KBM-7 (cell line): ENCODE data around the gene COMP.

Experiments used
- DNase-seq: peaks from one replicate; pipeline ENCODE4 v3.0.0-alpha.2; 2015
- in situ Hi-C: fragments of 300-500 bp; cut with MboI; formaldehyde crosslinking; loops from 2 replicates; pipeline ENCODE4 v1.14.3; 2020; ENCODE audit warnings: low sequenced_read_pairs, low pct_unique_long_range_greater_than_20kb, mixed read lengths

Gene COMP

DNA sequence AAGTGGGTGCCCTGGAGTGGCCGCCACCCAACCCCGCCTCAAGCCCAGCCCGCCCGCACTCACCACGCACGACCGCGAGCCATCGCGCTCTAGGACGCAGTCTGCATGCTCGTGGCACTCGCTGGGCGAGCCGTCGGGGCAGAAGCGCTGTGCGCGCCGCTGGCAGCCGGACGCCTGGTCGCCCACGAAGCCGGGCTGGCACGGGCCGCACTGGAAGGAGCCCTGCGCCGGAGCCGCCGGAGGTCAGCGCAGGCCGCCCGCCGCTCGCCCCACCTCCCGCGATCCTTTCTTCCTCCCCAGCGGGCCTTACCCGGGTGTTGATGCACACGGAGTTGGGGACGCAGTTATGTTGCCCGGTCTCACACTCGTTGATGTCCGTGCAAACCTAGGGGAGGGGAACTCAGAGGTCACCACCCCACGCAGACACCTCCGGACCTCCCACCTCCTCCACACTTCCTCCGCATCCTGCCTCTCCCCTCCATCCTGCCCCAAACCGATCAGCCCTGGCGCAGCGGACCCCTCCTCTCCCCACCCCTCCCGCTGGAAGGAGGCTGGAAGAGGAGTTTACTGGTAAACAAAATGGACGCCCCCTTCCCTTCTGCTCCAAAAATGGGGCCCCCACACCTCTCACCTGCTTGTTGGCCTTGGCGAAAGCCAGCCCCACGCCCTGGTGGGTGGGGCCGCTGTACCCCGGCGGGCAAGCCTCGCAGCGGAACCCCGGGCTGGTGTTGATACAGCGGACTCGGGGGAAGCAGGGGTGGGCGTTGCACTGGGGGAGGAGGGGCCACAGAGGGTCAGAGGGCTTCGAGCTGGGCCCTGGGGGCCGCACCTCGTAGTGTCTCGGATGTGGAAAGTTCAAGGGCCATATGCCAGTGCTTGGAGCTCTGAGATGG lies 2.3 kb downstream of the COMP start:
- DNase-seq, result no peak
- in situ Hi-C loops, result no loop called here

DNA sequence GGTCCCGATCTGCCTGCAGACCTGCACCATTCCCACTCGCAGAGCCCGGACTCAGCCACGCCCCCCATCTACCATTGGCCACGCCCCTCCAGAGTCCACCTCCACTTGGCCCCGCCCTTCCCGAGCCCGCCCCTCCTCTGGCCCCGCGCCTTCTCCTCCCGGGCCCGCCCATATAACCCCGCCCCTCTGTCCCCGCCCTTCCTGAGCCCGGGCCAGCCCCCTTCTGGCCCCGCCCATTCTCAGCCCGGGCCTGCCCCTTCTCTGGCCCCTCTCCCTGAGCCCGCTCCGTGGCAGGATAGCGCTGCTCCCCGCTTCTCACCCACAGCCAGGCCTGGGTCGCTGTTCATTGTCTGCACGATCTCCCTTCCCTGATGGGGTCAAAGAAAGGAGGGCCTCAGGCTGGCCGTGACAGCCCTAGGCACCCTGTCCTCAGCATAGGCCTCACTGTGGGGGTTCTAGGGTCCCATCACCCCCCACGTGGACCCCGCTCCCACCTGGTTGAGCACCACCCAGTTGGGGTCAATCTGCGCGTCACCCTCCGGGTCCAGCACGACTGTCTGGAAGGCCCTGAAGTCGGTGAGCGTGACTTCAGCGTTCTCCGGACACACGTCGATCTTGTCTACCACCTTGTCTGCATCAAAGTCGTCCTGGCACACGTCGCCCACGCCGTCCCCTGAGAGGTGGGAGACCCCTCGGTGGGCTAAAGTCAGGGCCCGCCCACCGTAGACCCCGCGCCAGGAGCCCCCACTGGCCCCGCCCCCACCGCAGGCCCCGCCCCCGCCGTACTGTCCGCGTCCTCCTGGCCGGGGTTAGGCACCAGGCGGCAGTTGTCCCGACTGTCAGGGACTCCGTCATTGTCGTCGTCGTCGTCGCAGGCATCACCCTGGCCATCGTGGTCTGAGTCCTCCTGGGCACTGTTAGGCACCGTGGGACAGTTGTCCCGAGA lies 5.7 kb downstream of the COMP start:
- peak; percentile 60 for DNase-seq
- in situ Hi-C loops, result no loop called here

DNA sequence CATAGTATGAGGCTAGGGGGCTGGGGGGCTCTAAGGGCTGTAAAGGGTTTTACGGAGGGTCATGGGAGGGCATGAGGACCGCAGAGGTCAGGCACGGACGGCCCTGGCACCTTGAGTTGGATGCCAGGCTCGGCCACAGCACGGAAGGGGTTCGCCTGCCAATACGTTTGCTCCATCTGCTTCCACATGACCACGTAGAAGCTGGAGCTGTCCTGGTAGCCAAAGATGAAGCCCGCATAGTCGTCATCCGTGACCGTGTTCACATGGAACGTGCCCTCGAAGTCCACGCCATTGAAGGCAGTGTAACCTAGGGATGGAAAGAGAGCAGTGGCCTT lies 6.4 kb downstream of the COMP start:
- in situ Hi-C loops, result no loop called here
- DNase-seq, result no peak

DNA sequence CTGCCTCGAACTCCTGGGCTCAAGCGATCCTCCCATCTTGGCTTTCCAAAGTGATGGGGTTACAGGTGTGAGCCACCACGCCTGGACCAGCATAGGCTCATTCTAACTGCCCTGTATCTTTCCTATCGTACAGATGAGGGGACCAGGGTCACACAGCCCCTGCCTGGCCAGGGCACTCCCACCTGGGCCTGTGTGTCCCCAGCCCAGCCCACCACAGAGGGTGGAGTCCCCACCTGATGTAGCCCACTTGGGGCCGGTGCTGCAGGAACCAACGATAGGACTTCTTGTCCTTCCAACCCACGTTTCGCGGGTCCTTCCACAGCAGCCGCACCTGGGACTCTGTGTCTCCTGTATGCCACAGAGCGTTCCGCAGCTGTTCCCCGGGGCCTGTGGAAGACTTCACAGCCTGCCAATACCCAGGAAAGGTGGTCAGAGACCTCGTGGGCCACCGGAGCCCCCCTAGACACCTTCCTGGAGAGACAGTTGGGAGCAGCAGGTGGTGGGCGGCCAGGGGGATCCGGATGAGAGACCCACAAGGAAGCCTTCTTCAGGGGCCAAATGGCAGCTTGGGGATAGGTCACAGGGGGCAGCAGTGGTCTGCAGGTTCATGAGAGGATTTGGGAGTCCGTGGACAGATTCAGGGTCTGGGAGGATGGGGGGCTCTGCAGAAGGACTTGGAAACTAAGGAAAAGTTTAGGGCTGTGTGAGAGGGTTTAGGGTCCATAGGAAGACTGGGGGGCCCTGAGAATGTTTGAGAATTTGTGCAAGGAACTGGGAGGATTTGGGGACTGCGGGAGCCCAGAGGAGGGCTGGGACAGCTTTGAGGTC lies 6.9 kb downstream of the COMP start:
- DNase-seq, result no peak
- in situ Hi-C loops, result no loop called here

DNA sequence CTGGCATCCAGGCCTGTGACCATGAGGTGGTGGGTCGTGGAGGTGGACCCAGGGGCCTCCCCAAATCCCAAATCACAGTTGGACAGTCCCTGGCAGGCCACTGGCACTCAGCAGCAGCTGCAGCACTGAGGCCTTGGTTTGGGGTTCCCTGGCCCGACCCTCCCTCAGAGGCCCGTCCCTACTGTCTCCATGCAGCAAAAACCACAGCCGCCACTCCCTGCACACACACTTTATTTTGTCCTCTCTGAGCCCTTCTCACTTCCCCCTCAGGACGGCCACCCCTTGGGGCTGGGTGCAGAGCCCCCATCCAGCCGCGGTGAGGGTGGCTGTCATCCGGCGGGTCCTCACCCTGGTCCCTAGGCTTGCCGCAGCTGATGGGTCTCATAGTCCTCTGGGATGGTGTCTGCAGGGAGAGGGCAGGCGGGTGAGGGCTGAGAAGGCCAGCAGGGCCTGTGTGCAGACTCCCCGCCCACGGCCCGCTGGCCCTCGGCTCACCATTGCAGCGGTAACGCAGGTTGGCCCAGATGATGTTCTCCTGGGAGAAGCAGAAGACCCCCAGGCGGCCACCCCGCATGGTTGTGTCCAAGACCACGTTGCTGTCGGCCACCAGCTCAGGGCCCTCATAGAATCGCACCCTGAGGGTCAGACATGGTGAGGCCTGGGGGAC lies 8.4 kb downstream of the COMP start:
- in situ Hi-C loops, result no loop called here
- no peak for DNase-seq

DNA sequence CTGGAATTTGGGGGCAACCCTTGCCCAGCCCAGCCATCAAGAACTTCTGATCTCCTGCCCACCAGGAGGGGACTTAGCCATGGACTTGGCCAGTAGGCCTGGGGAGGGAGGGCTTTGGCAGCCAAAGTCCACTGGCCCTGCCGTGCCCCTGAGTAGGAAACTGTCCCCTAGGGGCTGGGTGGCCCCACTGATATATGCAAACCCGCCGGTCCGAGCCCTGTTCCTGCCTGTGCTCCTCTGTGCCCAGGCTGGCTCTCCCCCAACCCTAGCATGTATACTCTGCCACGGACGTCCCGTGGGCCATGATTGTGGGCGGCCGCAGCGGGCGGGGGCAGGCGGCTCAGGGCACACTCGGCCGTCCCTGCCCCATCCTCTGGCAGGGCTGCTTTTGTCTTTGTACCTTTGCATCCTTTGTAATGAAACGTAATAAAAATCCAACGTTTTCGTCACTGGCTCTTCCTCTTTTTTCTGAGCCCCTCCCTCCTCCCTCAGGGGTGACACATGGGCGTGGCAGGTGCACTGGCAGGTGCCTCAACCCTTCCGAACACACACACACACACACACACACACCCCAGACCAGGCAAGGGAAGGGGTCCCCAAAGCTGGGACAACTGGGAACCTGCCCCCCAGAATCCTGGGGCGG lies 9.1 kb downstream of the COMP start:
- DNase-seq, result peak; percentile 47
- in situ Hi-C loops, result no loop called here

DNA sequence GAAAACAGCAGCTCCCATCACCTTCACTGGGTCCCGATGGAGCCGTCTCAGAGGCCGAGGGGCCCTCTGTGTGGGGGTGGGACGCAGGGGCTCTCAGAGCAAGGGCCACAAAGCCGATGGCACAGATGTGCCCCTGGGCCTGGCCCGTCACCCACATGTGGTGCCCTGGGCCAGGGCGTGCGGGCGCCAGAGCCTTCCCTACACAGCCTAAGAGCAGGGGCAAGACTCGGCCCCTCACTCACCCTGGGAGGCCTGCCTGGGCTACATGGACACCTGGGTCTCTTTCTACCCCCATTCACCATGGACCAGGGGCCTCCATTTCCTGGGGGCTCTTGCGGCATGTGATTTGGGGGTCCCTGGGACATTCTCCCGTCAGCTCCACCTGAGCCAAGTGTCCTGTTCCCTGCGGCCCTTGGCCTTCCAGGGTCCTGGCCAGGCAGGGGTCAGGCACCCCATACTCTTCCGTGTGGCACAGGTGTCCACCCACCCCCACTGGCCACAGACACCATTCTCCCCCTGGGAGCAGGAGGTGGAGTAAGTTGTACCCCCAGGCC lies 10.0 kb downstream of the COMP start:
- in situ Hi-C loops, result no loop called here
- DNase-seq, result no peak

DNA sequence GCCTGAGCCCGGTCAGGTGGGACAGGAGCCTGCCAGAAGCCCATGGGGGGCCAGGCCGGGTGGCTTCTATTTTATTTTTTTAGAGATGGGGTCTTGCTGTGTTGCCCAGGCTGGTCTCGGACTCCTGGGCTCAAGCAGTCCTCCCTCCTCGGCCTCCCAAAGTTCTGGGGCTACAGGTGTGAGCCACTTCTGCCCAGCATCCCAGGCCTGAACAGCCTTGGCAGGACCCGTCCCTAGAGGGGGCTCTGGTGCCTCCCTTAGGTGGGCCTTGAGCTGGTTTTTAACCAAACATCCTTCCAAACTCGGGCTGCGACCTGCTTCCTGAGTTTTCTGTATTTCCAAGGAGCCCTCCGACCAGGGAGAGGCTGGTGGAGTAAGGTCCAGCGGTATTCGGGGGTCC lies 10.5 kb downstream of the COMP start:
- no peak for DNase-seq
- in situ Hi-C loops, result no loop called here

DNA sequence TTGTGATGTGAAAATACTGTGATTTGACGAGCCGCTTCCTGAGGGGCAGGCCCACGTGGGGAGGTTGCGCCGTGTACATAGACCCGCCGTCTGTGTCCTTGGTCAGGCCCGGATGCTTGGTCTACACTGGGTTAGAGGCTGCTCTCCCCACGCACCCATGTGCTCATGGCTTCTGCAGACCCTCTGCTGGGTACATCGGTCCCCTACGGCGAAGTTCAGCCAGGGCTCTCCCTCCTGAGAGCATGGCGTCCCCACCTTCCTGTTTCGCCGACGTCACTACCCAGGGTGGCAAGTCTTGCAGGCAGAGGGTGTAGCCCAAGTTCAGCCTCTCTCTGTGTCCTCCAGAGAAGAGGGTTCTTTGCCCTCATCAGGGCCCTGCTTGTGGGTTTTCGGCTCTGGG lies 11.0 kb downstream of the COMP start:
- DNase-seq, result no peak
- in situ Hi-C loops, result no loop called here

DNA sequence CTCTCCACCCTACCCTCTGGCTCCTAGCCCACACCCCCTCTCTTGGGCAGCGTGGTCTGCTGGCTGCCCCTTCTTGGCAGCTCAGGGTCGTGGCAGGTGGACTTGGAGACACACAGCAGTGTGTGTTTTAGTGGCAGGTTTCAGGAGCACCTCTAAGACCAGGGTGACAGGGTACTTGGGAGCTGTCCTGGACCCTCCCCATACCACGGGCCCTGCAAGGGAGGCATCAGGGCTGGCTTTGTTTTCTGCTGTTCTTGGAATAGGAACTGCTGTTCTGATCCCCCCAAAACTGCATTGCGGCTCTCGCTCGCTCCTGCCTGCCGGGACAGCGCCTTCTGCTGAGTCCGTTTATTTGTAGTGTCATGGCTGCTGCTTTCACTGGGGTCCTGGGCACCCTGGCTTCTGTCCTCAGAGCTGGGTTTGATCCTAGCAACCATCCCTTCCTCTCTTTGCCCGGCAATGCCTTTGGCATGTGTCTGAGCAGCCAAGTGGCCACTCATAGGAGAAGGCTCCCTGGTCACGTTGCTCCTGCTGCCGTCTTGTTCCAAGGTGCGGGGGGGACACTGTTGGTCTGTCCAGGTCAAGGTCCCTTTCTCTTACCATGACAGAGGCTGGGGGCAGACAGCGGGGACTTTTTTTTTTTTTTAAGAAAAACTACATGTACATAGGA lies 12.1 kb downstream of the COMP start:
- in situ Hi-C loops, result no loop called here
- no peak for DNase-seq

DNA sequence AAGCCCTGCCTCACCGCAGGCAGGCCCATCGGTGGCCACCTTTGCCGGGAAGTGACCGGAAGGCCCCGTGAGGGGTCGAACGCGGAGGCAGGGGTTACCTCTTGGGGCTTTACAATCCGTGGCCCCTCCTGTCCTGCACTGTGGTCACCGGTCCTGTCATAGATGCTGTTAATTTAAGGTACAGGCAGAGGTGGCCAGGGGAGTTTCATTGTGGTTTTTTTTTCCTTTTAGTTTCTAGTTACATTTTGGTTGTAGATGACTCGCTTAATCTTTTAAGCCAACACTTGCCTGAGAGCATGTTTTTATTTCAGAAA lies 13.1 kb downstream of the COMP start:
- no peak for DNase-seq
- in situ Hi-C loops, result no loop called here

DNA sequence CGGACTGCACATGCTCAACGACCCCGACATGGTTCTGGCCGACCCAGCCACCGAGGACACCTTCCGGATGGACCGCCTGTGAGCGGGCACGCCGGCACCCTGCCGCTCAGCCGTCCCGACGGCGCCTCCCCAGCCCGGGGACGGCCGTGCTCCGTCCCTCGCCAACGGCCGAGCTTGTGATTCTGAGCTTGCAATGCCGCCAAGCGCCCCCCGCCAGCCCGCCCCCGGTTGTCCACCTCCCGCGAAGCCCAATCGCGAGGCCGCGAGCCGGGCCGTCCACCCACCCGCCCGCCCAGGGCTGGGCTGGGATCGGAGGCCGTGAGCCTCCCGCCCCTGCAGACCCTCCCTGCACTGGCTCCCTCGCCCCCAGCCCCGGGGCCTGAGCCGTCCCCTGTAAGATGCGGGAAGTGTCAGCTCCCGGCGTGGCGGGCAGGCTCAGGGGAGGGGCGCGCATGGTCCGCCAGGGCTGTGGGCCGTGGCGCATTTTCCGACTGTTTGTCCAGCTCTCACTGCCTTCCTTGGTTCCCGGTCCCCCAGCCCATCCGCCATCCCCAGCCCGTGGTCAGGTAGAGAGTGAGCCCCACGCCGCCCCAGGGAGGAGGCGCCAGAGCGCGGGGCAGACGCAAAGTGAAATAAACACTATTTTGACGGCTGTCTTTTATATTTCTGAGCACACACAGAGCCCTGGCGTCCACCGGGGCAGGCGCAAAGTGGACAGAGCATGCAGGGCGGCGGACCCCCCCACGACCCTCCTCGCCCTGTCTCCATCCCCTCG lies 13.6 kb downstream of the COMP start:
- DNase-seq, result no peak
- in situ Hi-C loops, result no loop called here

DNA sequence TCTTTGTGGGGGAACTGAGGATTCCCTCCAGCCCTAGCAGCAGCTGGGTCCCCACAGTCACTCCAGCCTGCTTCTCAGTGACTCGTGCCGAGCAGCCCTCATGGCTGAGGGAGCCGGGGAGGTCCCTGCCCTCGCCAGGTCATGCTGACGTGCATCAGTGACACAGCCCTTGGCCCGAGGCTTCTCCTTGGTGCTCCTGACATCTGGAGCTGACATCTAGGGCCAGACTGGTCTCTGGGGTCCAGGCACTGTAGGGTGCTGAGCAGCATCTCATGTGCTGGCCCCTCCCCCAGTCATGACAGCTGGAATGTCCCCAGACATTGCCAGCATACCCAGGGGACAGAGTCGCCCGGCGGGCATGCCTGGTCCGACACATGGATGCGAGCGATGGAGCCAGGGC lies 14.4 kb downstream of the COMP start:
- in situ Hi-C loops, result no loop called here
- no peak for DNase-seq

DNA sequence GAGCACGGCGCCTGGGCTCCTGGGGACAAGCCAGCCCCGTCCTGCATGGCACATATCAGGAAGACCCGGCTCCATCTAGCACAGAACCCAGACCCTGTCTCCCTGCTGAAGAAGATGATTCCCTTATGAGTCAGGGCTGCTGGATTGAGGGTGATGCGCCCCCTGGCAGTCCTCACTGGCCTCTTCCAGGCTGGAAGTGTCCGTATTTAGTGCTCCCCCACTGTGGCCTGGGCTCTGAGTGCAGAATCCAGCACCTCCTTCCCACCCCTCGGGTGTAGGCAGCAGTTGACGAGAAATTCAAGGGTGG lies 14.9 kb downstream of the COMP start:
- in situ Hi-C loops, result no loop called here
- no peak for DNase-seq

DNA sequence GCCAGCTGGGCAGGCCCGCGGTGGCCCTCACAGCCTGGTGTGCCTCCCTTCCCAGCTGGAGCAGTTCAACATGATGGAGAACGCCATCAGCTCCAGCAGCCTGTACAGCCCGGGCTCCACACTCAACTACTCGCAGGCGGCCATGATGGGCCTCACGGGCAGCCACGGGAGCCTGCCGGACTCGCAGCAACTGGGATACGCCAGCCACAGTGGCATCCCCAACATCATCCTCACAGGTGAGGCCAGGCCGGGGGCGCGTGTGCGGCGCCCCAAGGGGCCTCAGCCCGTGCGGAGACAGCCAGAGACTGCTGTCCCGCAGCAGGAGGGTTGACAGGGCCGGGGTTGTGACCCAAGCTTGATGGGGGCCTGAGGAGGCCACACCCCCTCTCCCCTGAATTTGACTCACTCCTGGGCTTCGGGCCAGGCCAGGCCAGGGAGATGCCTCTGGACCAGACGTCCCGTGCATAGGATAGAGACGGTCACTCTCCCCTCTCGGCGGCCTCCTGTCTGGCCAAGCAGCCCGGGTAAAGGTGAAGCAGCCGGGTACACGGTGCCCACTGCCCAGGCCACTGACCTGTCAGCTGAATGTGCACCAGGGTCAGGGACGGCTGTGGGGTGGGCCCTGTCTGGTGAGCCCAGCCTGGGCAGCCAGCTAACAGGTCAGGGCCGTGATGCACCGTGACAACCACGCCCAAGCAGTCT lies 15.4 kb downstream of the COMP start:
- DNase-seq, result no peak
- in situ Hi-C loops, result no loop called here

DNA sequence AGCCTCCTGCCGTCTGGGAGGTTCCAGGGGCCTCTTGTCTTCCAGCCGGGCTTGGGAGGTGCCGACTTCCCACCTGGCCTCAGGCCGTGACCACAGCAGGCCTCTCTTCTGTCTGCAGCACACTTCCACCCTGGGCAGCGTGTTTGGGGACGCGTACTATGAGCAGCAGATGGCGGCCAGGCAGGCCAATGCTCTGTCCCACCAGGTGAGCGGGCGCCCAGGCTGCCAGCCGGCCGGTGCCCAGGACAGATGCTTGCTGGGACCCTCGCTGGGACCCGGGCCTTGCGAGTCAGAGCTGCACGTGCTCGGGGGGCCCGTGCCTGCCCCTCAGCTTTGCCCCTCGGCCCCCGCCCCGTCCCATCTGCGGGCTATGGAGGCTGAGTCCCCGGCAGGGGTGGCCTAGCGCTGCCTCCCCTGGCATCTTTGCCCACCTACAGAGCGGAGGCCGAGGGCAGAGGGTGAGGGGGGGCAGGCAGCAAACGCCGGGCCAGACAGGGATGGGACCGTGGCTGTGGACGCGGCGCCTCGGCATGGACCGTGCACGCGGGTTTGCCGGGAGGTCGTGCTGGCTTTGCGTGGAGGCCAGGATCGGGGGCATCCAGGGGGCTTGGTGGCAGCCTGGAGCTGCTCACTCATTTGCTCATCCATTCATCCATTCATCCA lies 16.2 kb downstream of the COMP start:
- in situ Hi-C loops, result no loop called here
- DNase-seq, result no peak
